HG03135 (cell line): ENCODE data around the gene ZNF787.

Experiments
- ATAC-seq: cut with Tn5 transposase; IDR thresholded peaks from one replicate; pipeline ENCODE4 v1.9.1; 2021; ENCODE audit warnings: mild to moderate bottlenecking, moderate library complexity; ENCODE audit not compliant: unreplicated experiment

Gene ZNF787

DNA sequence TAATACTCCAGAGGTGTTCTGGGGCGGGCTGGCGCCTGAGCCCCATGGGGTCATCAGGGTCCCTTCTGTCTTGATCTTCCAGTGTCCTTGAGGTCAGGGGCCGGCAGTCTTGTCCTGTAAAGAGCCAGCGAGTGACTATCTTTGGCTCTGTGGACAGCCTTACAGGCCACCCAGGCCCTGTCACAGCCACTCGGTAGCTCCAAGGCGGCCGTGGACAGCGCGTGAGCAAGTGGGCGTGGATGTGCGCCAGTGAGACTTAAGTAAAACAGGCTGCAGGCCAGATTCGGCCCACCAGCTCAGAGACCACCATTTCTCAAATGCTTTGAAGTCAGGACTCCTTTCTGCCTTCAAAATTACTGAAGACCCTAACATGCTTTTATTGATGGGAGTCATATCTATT, 23.7 kb upstream of the ZNF787 start:
- no peak for ATAC-seq

DNA sequence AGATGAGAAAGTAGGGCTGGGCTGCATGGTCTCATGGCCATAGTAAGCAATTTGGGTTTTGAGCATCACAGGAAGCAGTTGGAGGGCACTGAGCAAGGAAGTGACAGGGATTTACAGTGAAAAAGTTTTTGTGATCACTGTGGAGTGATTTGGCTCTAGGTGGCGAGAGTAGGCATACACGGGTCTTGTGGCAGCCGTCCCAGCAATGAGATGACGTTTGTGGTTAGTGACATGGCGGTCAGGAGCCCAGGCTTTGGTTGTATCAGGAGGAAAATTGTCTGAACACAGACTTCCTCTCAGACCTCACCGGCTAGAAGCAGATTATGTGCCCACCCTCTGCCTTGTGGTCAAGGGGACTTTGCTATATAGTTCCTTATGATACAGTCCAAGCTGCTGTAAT, 23.3 kb upstream of the ZNF787 start:
- ATAC-seq = no peak

DNA sequence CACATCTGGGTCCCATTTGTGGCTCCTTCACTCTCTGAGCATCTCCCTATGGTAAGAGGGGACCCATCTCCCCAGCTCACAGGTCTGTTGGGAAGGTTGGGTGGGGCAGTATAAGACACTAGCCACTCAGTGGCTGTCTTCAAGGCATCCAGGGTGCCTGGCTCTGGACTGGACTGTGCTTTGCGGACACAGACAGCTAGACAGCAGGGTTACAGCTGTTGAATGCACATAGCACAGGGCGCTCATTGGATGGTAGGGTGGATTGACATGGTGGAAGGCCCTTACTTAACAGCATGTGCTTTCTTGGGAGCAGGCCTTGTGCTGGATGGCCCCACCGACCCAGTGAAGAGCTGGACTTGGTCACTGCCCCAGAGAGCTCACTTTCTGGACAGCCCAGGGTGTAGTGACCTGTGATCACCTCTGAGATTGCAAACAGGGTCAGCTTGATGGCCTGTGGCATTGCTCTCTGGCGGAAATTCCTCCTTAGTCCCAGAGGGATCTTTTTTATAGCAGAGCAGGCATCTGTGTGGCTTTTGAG, 21.9 kb upstream of the ZNF787 start:
- no peak for ATAC-seq

DNA sequence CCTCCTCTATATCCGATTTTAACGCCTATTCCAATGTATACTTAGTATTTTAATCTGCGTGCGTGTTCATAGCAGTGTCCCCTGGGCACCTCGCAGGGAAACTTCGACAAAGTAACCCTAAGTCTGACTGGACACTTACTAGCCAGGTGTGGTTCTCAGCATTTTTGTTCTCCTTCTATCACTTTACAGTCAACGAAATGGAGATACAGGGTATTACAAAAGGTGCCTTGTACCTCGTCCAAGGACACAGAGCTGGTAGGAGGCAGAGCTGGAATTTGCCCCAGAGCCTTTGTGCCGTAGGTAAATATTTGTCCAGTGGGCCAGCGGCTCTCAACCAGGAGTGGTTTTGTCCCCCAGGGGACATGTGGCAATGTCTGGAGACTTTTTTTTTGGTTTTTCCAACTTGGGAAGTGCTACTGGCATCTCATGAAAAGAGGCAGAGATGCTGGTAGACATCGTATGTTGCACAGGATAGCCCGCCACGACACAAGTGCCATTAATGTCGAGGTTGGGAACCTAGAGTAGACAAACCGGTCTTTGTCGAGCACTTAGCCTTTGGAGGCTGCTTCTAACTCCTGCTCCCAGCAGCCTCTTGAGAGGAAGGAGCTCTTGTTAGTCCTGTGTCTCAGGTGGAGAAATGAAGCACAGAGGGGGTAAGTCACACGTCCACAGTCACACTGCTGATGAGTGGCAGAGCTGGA, 21.1 kb upstream of the ZNF787 start:
- no peak for ATAC-seq

DNA sequence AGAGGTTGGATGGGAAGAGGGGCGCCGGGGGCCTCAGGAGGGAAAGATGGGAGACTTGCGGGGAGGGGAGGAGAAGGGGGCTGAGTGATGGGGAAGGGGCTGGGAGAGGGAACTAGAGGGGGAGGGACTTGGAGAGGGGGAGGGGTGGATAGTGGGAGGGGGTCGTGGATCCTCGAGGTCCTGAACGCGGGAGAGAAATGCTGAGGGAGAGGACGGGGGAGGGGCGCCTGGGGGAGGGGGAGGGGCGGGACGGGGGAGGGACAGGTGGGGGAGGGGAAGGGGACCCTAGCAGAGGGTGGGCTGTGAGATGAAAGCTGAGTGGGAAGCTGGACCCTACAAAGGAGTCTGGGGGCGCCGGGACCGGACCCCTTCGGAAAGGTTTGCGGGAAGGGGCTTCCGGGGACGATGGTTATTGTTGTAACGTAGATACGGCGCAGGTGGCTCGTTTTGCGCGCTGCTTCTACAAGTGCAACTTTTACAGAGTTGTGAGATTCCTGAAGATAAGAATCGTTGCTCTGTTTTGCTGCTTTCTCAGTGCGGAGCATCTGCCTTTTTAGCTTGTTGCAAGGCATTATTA, 20.4 kb upstream of the ZNF787 start:
- no peak for ATAC-seq

DNA sequence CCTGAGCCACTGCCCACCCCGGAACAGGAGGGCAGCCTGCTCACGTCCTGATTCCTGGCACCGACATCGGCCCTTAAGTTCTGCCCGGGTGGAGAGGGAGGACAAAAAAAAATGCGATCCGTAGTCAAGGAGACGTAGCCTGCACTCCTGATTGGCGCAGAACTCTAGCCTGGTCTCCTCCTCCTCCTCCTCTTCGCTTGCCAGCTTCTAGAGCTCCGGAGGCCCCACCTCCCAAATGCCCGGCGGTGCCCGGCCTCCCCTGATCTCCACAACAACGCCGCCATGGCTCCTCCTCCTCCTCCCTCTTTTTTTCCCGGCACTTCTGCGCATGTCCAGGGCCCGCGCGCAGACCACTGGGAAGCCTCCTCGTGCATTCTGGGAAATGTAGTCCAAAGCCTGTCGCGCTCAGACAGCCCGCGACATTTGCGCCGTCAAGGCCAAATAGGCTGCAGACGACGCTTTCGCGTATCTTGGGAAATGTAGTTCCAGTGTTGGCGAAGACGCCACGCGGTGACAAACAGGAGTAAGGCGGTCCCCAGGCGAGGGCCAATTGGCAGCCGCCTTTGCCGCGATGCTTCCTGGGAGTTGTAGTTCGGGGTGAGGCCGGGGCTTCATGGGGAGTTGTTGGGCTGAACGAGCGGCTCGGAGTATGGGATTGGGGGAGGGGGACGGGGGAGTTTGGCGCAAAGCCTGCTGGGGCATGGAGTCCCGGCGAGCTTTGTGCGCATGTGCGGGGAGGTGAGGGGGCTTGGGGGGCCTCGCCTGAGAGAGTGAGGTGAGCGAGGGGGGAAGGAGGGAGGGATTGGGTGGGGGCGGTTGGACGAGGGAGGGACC, 19.7 kb upstream of the ZNF787 start, which contains the start of gene ZNF444:
Gene ZNF444 (plus strand): TSS at position 705 of the 834 bp plus-strand sequence. CDS start 5,625 bp downstream, outside the sequence.
- peak; percentile 93 for ATAC-seq

DNA sequence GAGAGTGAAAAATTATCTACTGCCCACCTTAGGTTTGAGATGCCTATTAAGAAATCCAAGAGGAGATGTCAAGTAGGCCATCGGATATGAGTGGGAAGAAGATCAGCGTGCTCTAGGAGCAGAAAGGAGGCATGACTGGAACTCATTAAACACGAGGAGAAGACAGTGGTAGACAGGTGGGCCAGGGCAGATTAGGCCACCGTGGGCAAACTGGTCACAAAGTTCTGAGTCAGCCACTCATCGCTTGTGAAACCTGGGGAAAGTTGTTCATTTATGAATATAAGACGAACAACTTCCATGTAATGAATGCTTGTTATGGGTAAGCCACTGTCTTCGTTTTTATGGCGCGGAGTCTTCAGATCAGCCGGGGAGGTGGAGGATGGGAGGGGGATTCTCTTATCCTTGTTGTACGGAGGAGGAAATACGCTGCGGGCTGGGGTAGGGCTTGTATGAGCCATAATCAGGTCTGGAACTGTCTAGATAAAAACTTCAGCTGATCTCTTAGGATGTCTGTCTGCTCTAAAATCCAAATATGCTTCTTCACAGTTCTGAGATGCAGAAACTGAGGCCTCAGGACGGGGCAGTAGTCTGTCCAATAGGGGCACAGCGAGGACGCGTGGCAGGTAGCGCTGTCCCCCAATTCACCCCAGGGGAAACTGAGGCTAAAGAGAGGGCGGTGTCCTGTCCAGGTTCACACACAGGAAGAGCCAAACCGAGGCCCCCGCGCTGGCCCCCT, 18.9 kb upstream of the ZNF787 start:
- ATAC-seq = no peak

DNA sequence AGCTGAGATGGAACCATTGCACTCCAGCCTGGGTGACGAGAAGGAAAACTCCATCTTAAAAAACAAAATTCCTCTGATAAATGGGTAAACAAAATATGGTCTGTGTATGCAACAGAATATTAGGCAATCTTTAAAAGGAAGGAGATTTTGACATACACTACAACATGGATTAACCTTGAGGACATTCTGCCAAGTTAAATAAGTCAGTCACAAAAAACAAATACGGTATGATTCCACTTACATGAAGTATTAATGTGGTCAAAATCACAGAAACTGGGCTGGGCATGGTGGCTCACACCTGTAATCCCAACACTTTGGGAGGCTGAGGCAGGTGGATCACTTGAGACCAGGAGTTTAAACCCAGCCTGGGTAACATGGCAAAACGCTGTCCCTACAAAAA, 17.0 kb upstream of the ZNF787 start:
- ATAC-seq = no peak

DNA sequence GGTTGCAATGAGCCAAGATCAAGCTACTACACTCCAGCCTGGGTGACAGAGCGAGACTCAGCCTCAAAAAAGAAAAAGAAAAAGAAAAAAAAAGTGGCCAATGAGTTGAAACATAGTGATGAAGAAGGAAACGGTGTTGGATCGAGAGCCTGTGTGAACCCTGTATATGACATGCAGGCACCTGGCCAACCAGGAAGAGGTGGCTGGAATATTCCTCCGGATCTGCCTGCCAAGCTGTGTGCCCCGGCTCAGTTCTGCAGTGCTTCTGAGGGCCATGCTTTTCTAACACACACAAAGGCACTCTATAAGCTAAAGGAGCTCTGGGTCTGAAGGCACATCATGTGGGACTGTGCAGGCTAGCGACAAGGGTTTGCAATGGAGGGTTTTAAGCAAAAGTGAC, 16.3 kb upstream of the ZNF787 start:
- ATAC-seq = no peak

DNA sequence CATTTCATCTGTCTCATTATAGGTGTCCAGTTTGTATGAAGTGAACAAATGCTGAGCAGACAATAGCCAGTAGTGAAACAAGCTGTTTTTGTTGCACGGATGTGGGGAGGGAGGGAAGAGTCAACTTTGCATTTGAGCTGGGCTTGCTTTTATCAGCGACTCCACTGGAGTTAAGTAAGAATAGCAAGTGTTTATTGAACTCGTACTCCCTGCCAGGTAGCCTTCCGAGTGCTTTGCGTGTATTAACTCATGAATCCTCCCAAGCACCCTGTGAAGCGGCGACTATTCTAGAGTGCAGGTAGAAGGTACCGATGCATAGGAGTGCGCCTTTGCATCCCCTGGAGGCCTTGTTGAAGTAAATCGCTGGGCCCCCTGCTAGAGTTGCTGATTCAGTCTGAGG, 15.3 kb upstream of the ZNF787 start:
- ATAC-seq = no peak

DNA sequence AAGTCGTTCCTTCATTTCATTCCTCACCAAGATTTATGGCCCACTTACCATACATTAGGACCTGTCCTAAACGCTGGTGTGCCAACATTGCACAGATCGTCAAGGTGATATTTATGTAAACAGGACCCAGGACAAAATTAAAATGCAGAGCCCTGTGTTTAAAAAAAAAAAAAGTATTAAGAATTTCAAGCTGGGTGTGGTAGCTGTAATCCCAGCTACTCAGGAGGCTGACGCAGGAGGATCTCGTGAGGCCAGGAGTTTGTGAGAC, 13.5 kb upstream of the ZNF787 start:
- no peak for ATAC-seq

DNA sequence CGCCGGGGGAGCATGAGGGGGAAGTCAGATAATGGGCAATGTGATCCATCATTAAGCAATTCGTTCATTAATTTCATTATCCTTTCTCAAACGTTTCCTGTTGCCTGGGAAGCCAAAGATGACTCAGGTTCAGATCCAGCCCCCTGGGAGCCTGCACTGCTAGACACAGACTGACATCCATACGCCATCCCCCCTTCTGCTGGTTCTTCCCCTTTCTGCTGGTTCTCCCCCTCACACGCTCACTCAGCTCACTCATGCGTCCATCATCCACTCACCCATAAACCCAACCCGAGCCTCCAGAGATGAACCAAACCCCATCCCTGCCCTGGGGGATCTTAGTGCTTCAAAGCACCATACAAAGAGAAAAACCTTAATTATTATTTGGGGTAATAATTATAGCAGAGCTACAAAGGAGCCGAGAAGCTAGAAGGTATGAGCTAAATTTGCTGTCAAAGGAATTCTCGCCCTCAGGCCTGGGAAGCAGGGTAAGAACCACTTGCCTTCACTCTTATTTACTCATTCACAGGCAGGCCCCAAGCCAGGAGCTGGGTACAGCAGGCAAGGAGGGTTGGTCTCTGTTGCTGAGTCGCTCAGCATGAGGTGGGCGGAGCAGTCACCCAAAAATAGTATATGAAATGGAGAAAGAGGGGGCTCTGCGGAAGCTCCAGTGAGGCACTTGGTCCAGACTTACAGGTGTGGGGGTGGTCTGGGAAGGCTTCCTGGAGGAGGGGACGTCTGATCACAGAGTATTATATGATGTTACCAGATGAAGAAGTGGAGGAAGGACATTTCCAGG, 13.0 kb upstream of the ZNF787 start:
- ATAC-seq = no peak

DNA sequence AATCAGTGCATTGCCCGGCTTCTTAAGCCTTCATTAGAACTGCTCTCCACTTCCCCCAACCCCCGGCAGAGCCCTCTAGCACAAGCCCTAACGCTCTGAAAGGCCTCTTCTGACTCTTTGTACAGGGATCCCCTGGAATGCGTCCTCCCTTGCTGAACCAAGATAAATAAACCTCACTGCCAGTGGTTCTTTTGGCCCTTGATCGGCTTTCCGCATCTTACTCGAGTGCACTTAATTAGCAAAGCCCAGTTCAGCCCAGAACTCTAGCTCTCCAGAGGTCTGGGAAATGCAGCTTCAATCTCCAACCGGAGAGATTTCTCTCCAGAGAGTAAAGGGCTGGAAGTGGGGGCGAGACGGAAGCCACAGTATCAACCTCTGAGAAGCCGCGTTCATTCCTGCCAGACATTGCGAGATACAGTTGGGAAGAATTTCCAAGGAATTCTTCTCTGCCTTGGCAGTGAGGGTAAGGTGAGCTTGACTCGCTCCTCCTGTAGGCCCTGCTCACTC, 11.3 kb upstream of the ZNF787 start:
- no peak for ATAC-seq

DNA sequence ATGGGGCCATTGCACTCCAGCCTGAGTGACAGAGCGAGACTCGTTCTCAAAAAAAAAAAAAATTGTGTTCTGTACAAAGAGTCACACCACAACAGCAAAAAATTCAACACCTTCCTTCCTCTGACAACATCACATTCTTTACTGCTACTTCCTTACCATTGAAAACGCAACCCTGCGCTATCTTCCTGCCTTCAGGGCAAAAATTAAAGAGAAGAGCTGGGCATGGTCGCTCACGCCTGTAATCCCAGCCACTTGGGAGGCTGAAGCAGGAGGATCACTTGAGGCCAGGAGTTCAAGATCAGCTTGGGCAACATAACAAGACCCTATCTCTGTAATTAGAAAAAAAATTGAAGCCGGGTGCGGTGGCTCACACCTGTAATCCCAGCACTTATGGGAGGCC, 10.6 kb upstream of the ZNF787 start:
- no peak for ATAC-seq

DNA sequence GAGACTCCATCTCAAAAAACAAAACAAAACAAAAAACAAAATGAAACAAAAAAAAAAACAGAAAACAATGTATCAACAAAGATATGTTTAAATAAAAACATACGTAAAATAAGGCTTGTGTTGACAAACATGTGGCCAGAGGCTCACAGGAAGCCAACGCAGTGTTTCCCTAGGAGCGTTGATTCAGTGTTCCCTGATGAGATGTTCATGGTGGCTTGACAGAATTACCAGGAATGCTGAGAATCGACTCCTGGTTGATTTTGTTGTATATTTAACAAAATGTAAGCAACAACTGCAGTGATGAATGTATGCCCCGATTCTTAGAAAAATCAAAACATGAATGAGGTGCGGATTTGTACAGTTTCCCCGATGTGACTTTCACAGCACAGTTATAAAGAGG, 8.9 kb upstream of the ZNF787 start:
- ATAC-seq = no peak

DNA sequence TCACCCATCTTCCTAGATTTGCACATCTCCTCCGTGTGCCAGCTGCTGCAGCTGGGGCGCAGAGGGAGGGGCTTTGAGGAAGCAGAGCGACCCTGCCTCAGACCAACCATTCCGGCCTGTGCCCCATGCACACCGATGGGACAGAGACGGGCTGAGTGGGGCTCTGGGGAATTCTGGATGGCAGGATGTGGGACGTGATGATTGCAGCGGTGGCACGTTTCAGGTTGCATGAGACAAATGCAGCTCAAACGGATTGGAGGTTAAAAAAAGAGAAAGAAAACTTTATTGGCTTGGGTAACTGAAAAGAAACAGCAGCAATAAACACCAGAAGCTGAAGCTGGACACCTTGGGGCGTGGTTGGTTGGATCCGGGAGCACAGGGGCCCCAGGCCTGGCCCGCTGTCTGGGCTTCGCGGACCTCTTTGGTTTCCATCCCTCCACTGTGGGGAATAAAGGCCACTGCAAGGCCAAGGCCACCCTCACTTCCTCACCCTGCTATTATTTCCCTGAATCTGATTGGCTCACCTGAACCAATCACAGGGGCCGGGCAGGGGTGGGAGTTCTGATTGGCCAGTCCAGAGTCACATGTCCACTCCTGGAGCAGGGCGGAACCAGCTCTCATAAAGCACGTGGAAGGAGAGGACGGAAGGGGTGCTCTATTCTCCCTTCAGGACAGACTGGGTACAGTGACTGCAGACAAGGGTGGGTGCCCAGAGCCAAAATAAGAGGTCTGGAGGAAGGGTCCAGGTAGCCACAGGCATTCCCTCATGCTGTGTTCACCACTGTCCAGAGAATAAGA, 6.1 kb upstream of the ZNF787 start:
- no peak for ATAC-seq

DNA sequence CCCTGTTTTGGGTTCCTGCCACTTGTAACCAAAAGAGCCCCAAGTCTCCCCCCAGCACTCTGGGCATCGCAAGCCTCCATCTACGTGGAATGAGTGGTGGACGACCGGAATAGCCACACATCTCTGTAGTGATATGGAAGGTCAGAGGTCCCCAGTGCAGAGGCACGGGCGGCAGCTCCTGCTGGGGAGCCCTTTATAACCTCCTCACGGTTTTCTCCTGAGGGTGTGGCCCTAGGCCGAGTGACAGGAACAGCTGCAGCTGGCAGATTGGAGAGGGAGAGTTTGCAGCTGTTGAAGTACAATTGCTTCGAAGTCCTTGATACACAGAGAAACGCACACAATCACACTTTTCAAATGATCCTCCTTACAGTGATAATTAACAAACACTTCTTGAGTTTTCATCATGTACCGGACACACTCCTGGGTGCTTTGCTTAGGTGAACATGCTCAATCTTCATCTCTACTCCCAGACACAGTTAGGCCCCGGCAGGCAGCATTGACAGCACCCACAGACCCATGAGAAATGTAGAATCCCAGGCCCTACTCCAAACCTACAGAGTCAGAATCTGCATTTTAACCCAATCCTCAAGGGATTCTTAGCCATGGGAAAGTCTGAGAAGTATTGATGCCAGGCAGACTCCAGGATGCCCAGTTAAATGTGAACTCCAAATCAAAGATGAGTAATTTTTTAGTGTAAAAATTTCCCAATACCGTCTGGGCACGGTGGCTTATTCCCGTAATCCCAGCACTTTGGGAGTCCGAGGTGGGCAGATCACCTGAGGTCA, 4.9 kb upstream of the ZNF787 start:
- no peak for ATAC-seq

DNA sequence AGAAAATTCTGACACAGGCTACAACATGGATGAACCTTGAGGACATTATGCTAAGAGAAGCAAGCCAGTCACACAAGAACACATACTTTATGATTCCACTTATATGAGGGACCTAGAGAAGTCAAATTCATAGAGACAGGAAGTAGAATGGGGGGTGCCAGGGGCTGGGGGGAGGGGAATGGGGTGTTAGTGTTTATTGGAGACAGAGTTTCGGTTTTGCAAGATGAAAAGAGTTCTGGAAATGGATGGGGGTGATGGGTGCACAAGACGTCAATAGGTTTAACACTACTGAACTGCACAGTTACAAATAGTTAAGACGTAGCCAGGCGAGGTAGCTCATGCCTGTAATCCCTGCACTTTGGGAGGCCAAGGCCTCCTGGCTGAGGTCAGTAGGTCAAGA, 3.5 kb upstream of the ZNF787 start:
- ATAC-seq = no peak
